Keratinocyte (primary cell): Measurements from ENCODE around the gene RWDD2A. TPM values are rescaled to one million over a fixed set of nuclear protein-coding genes. Genes with fewer than 3 reads are reported as not detected.

Experiments used
- DNase-seq: peaks from one replicate; pipeline ENCODE4 v3.0.0-alpha.2; 2011; ENCODE audit warnings: low read depth, missing footprints, low spot score
- FAIRE-seq: peaks from 2 replicates; lab custom pipeline; 2011; peaks lifted over from hg19 to GRCh38; lab: Jason Lieb, UNC
- H2AFZ ChIP-seq: 2 replicates; pipeline ENCODE4 v1.6.0; 2012; ENCODE audit warnings: low read length, control low read depth, inconsistent platforms; ENCODE audit not compliant: control insufficient read depth
- H3K27ac ChIP-seq: 2 replicates; pipeline ENCODE4 v1.5.1; 2011; ENCODE audit warnings: low read length; ENCODE audit not compliant: control insufficient read depth, insufficient read depth
- H3K27me3 ChIP-seq: 3 replicates; pipeline ENCODE4 v1.6.0; 2011; ENCODE audit warnings: low read length; ENCODE audit not compliant: control insufficient read depth, insufficient read depth; ENCODE audit errors: extremely low read depth
- H3K36me3 ChIP-seq, 2 experiments: 2 replicates in 1 of 2; 3 replicates in 1 of 2; pipeline ENCODE4 v1.5.1; 2011; ENCODE audit warnings: low read length in 2 of 2, mild to moderate bottlenecking in 1 of 2; ENCODE audit not compliant: control insufficient read depth in 2 of 2, insufficient read depth in 2 of 2; ENCODE audit errors: extremely low read depth in 1 of 2
- H3K4me1 ChIP-seq: 3 replicates; pipeline ENCODE4 v1.5.1; 2011; ENCODE audit warnings: low read length; ENCODE audit not compliant: control insufficient read depth, insufficient read depth; ENCODE audit errors: extremely low read depth
- H3K4me2 ChIP-seq: 3 replicates; pipeline ENCODE4 v1.6.0; 2011; ENCODE audit warnings: low read depth, low read length; ENCODE audit not compliant: control insufficient read depth, insufficient read depth; ENCODE audit errors: extremely low read depth
- H3K4me3 ChIP-seq, 3 experiments: fragments of 200-600 bp in 1 of 3; sonication (generic) in 1 of 3; 2 replicates in 2 of 3; 3 replicates in 1 of 3; pipeline ENCODE4 v1.5.1; 2011 to 2016; ENCODE audit warnings: low read length in 3 of 3, mild to moderate bottlenecking in 3 of 3, control low read depth in 2 of 3, inconsistent platforms in 1 of 3, low read depth in 1 of 3, mixed read lengths in 1 of 3, mixed run types in 1 of 3, moderate library complexity in 1 of 3; ENCODE audit not compliant: control insufficient read depth in 2 of 3, insufficient read depth in 2 of 3; ENCODE audit errors: extremely low read depth in 1 of 3
- H3K79me2 ChIP-seq: 2 replicates; pipeline ENCODE4 v1.6.0; 2012; ENCODE audit warnings: low read length; ENCODE audit not compliant: control insufficient read depth, insufficient read depth
- H3K9ac ChIP-seq: 3 replicates; pipeline ENCODE4 v1.6.0; 2011; ENCODE audit warnings: low read length; ENCODE audit not compliant: control insufficient read depth, insufficient read depth; ENCODE audit errors: extremely low read depth
- H3K9me1 ChIP-seq: 3 replicates; pipeline ENCODE4 v1.6.0; 2011; ENCODE audit warnings: low read length; ENCODE audit not compliant: control insufficient read depth, insufficient read depth; ENCODE audit errors: extremely low read depth
- H3K9me3 ChIP-seq: 2 replicates; pipeline ENCODE4 v1.5.1; 2012; ENCODE audit warnings: low read depth, low read length; ENCODE audit not compliant: control insufficient read depth
- H4K20me1 ChIP-seq: 3 replicates; pipeline ENCODE4 v1.6.0; 2011; ENCODE audit warnings: low read length; ENCODE audit not compliant: control insufficient read depth, insufficient read depth; ENCODE audit errors: extremely low read depth
- EZH2 ChIP-seq: IDR thresholded peaks from one replicate; pipeline ENCODE4 v1.6.1; 2012; ENCODE audit warnings: inconsistent platforms, mild to moderate bottlenecking, low read length, moderate library complexity
- dilution Hi-C: fragments of 300-500 bp; cut with MboI; formaldehyde crosslinking; loops from one replicate; pipeline ENCODE4 v1.7.0; 2020; ENCODE audit warnings: low sequenced_read_pairs; ENCODE audit not compliant: extremely low pct_ligation_motif_present
- polyA plus RNA-seq, 5 experiments: library from polyadenylated mRNA; depleted of rRNA in 3 of 5; stranded (reverse) in 3 of 5; stranded (forward) in 1 of 5; unstranded in 1 of 5; fragments of >200 nt; gene quantifications; 1 replicate in 1 of 5; 2 replicates in 3 of 5; 3 replicates in 1 of 5; pipeline versions ENCODE4 v1.2.1 to v1.2.3, GENCODE V29; 2011 to 2012; ENCODE audit warnings: missing spikeins in 2 of 5, low read depth in 1 of 5, low replicate concordance in 1 of 5
- TF ChIP-seq, protein P1 (sequence below), 3 experiments: IDR thresholded peaks in 1 of 3; conservative IDR thresholded peaks in 1 of 3; optimal IDR thresholded peaks in 1 of 3; 2 replicates in 2 of 3; 3 replicates in 1 of 3; pipeline versions ENCODE3 to v1.5.1; 2011; ENCODE audit warnings: low read length in 3 of 3, mild to moderate bottlenecking in 3 of 3, moderate library complexity in 2 of 3, control low read depth in 1 of 3, inconsistent platforms in 1 of 3; ENCODE audit not compliant: insufficient read depth in 2 of 3; ENCODE audit errors: extremely low read depth in 1 of 3

Gene RWDD2A
- polyA plus RNA-seq, 1 donor (not counting 4 experiments of a cell fraction or from before 2014, with no cell fraction given): 1.5 TPM

DNA sequence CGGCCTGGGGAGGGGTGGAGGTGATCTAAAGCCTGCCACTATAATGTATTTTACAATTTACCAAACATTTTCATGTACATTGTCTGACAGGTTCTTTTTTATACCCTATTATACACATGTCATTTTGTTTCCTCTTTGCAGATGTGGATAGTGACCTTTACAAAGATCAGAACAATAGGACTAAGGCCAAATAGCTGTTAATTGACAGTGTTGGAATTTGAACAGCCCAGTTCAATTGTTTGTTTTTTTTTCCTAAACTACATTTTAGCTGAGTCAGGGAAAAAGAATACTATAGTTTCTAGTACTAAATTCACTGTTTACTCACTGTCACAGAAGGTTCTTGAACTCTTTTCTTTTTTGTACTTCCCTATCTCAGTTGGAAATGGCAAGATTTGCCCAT, 40.2 kb upstream of the RWDD2A start:
- H2AFZ ChIP-seq: no peak overlapping the region
- DNase-seq (no peak), FAIRE-seq (no peak)
- no peak overlapping the region for H3K9ac ChIP-seq
- H3K27ac ChIP-seq: no peak overlapping the region
- H4K20me1 ChIP-seq: no peaks in the 10 kb centered on the region
- H3K4me2 ChIP-seq: no peak overlapping the region
- H3K36me3 ChIP-seq: peaks cover 5 to 14% of the 10 kb centered on the region in 2 experiments
- dilution Hi-C loops: no loop called here
- H3K9me1 ChIP-seq: no peaks in the 10 kb centered on the region
- no peaks in the 10 kb centered on the region for H3K4me1 ChIP-seq
- TF ChIP-seq EZH2: no peak
- TF ChIP-seq, protein P1, sequence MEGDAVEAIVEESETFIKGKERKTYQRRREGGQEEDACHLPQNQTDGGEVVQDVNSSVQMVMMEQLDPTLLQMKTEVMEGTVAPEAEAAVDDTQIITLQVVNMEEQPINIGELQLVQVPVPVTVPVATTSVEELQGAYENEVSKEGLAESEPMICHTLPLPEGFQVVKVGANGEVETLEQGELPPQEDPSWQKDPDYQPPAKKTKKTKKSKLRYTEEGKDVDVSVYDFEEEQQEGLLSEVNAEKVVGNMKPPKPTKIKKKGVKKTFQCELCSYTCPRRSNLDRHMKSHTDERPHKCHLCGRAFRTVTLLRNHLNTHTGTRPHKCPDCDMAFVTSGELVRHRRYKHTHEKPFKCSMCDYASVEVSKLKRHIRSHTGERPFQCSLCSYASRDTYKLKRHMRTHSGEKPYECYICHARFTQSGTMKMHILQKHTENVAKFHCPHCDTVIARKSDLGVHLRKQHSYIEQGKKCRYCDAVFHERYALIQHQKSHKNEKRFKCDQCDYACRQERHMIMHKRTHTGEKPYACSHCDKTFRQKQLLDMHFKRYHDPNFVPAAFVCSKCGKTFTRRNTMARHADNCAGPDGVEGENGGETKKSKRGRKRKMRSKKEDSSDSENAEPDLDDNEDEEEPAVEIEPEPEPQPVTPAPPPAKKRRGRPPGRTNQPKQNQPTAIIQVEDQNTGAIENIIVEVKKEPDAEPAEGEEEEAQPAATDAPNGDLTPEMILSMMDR (optimal IDR thresholded peaks at IDR 0.05 in 1 of 3, IDR thresholded peaks at IDR 0.05 in 1 of 3, conservative IDR thresholded peaks at IDR 0.05 in 1 of 3; ENCODE audit: extremely low read depth in 1 of 3, insufficient read depth in 2 of 3, low read length in 3 of 3): no peak
- no peaks in the 10 kb centered on the region for H3K27me3 ChIP-seq
- H3K79me2 ChIP-seq: no peaks in the 10 kb centered on the region
- no peaks in the 10 kb centered on the region for H3K9me3 ChIP-seq
- H3K4me3 ChIP-seq: no peak overlapping the region

DNA sequence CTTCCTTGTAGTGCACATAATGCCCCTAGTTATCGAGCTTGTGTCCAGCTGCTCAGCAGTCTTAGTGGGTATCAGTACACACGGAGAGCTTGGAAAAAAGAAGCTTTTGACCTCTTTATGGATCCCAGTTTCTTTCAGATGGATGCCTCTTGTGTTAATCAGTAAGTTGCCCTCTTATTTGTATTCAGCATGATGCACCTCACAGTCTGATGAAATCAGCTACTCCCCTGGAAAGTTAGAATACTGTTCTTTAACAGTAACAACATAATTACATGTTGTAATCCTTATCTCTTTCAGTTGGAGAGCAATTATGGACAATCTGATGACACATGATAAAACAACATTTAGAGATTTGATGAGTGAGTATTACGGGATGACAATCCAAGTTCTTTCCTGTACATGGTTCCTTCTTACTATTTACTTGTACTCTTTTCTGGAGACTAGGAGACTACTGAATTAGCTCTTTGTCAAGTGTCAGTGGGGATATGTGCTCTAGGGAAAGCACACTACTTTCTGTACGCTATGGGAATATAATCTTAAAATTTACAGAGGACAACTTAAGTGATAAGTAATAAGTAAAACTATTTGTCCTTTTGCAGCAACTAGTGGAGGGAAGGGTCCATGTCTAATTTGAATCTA, 39.2 kb upstream of the RWDD2A start:
- H2AFZ ChIP-seq: no peak overlapping the region
- H3K4me2 ChIP-seq: no peak overlapping the region
- no peaks in the 10 kb centered on the region for H4K20me1 ChIP-seq
- H3K9me3 ChIP-seq: no peaks in the 10 kb centered on the region
- no peaks in the 10 kb centered on the region for H3K4me1 ChIP-seq
- dilution Hi-C loops: no loop called here
- no peak overlapping the region for H3K4me3 ChIP-seq
- no peak for TF ChIP-seq EZH2
- TF ChIP-seq, protein P1 (optimal IDR thresholded peaks at IDR 0.05 in 1 of 3, IDR thresholded peaks at IDR 0.05 in 1 of 3, conservative IDR thresholded peaks at IDR 0.05 in 1 of 3; ENCODE audit: extremely low read depth in 1 of 3, insufficient read depth in 2 of 3, low read length in 3 of 3): no peak
- peaks cover 5 to 11% of the 10 kb centered on the region in 2 experiments for H3K36me3 ChIP-seq
- no peaks in the 10 kb centered on the region for H3K27me3 ChIP-seq
- DNase-seq: no peak
- no peak overlapping the region for H3K9ac ChIP-seq
- H3K79me2 ChIP-seq: no peaks in the 10 kb centered on the region
- H3K27ac ChIP-seq: no peak overlapping the region
- no peak for FAIRE-seq
- no peaks in the 10 kb centered on the region for H3K9me1 ChIP-seq
